HG02623 (cell line): ENCODE measurements around the gene UGT2B15.
A peak's percentile ranks its signal among the peaks of the same experiment; 100 is the strongest.
"Not testable (repeated sequence)": the region's sequence is repeated elsewhere in the genome, so short reads cannot be mapped to it uniquely, and the experiment has no call there.

ENCODE experiments used
- ATAC-seq: cut with Tn5 transposase; IDR thresholded peaks from one replicate; pipeline ENCODE4 v1.9.1; 2021; ENCODE audit warnings: moderate library complexity; ENCODE audit not compliant: unreplicated experiment

The UGT2B15 gene

DNA sequence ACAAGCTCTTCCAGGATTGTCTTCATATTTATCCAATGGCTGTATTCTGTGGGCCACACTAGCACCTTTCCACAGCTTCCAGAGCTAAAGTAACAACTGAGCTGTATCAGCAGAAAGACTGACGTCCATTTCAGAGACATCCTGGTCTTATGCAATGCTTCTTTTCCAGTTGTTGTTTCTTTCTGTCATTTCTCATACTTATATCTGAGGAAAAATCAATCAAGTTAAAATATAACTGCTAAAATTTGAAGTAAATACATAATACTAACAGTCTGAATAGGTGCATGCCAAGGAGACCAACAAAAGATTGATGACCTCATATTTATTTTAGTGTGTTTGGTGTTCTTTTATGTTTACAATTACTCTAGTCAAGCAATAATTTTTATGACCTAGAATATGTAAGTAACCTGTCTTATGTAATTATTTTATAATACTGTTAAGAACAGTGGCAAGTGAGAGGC is at the start of gene UGT2B15:
Gene UGT2B15, minus strand, starts transcription at position 174 of the 461 bp plus-strand sequence. Its CDS starts 34 bp downstream, at position 140.
- not testable (repeated sequence) for ATAC-seq

GRCh38 chr4:68719075-68719473 is 48.6 kb upstream of the UGT2B15 start:
- no peak for ATAC-seq

GRCh38 chr4:68718447-68719074 is 48.1 kb upstream of the UGT2B15 start:
- no peak for ATAC-seq

DNA sequence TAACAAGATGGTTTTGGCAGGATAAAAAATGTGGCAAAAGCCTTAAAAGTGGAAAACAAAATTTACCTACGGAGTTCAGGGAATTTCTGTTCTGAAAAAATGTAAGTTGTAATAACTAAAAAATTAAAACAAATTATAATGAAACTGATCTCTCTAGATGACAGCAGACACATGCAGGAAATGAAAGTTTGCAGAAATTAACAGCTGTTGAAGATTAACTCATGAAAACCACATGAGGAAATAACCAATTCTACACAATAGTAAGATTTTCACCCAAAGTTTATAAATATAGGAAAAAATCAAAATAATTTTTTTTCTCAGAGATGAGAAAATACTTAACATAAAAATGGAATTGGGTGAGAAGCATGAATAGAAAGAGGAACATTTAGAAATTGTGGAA is 47.5 kb upstream of the UGT2B15 start:
- ATAC-seq = peak; percentile 83

- ATAC-seq = no peak
These were observed 43.9 kb upstream of the UGT2B15 start for GRCh38 chr4:68714400-68714799.

DNA sequence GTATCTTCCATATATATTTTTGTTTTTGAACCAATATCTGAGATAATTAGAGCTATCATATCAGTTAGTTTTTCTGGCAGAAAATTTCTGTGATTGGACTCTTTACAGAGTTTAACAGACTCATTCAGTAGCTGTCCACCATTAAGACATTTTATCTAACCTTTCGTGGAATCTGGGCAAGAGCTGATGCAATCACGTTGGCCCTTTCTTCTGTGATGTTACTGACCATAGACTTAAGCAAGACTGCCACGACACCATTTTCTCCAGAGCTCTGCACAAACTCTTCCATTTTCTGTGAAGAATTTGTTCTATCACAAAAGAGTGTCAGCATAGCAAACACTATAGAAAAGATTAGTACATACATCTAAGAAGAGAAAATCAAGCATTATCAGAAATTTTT is 41.8 kb upstream of the UGT2B15 start:
- ATAC-seq = no peak

DNA sequence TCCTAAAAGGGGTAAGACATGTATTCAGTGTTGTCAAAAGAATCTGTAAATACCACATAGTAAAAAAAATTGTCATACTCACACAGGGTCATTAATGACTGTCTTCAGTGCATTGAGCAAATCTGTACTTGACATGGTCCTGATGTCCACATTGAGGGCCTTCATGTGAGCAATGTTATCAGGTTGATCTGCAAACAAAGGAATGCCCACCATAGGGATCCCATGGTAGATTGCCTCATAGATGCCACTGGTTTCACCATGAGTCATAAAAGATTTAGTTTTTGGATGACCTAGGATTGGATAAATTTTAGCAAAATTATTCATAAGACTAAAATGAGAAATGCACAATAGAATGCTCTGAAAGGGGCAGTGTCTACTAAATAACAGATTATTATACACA is 38.1 kb upstream of the UGT2B15 start:
- no peak for ATAC-seq

DNA sequence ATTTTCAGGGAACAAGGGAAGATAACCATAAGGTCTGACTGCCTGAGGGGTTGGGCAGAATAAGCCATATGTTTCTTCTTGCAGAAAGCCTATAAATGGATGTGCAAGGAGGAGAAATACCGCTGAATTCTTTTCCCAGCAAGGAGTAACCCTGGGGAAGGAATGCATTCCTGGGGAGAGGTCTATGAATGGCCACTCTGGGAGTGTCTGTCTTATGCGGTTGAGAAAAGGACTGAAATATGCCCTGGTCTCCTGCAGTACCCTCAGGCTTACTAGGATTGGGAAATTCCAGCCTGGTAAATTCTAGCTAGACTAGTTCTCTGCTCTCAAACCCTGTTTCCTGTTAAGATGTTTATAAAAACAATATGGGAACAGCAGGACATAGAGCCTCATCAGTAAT is 32.7 kb upstream of the UGT2B15 start:
- not testable (repeated sequence) for ATAC-seq

DNA sequence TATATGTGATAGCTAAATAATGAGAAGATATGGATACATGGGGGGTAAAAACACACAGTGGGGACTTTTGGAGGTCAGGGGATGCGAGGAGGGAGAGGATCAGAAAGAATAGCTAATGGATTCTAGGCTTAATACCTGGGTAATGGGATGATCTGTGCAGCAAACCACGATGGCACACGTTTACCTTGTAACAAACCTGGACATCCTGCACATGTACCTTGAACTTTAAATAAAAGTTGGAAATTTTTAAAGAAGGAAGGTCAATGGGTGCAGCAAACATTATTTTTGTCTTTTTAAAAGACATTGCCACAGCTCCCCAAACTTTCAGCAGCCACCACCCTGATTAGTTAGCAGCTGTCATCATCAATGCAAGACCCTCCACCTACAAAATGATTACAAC is 29.7 kb upstream of the UGT2B15 start:
- ATAC-seq = no peak

- no peak for ATAC-seq
These were observed 23.0 kb upstream of the UGT2B15 start for GRCh38 chr4:68693325-68694075.

- ATAC-seq = no peak
These were observed 20.7 kb upstream of the UGT2B15 start for GRCh38 chr4:68691186-68691585.

- no peak for ATAC-seq
These were observed 12.6 kb upstream of the UGT2B15 start for GRCh38 chr4:68683034-68683433.

DNA sequence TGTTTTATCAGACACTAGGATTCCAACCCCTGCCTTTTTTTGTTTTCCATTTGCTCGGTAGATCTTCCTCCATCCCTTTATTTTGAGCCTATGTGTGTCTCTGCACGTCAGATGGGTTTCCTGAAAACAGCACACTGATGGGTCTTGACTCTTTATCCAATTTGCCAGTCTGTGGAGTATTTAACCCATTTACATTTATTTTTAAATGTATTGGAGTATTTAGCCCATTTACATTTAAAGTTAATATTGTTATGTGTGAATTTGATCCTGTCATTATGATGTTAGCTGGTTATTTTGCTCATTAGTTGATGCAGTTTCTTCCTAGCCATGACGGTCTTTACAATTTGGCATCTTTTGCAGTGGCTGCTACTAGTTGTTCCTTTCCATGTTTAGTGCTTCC is 10.8 kb upstream of the UGT2B15 start:
- not testable (repeated sequence) for ATAC-seq

DNA sequence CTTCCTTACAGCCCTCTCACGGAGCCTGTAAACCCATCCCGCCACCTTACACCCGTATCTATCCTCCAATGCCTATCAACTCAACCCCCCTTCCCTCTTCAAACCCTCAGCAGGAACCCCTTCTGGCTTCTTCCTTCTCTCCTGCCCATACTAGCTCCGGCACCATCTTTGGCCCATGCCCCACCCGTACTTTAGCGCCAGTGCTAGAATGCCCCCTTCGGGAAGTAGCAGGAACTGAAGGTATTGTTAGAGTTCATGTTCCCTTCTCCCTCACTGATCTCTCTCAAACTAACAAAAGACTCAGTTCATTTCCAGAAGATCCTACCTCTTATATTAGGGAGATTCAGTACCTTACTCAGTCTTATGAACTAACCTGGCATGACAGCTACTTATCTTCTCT is 2.7 kb upstream of the UGT2B15 start:
- ATAC-seq = no peak

DNA sequence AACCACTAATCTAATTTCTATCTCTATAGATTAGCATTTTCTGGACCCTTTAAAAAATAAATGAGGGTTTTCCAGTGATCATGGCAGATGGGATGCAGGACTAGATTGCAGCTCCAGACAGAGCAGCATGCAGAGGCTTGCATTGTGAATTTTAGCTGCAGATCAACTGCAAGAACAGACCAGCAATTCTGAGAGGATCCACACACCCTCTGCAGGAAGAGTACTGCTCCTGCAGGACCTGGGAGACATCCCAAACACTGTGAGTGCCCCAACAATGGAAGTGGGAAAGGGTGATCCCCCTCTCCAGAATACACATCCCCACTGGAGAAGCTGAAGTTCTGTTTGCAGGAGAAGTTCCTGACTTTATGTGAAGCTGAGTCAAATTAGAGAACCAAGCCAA is 765 bp upstream of the UGT2B15 start:
- not testable (repeated sequence) for ATAC-seq

DNA sequence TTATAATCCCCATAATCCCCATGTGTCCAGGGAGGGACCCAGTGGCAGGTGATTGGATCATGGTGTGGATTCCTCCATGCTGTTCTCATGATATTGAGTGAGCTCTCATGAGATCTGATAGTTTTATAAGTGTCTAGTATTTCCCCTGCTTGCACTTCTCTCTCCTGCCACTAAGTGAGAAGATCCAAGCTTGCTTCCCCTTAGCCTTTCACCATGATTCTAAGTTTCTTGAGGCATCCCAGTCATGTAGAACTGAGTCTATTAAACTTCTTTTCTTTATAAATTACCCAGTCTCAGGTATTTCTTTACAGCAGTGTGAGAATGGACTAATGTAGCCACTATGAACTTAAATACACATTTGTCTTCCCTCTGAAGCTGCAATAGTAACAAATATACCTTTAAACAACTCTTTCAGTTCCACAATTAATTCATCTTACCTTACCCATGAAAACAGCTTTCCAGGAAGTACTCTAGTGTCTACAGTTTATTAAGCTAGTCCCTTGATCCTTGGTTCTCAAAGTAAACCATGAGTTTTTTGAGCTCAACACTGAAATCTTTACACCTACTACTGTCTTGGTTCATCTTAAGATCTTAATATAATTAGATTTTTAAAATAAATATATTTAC is 1.8 kb downstream of the UGT2B15 start:
- ATAC-seq = not testable (repeated sequence)

GRCh38 chr4:68667551-68667950 is 2.9 kb downstream of the UGT2B15 start:
- not testable (repeated sequence) for ATAC-seq

GRCh38 chr4:68664721-68665120 is 5.7 kb downstream of the UGT2B15 start:
- ATAC-seq = not testable (repeated sequence)

- ATAC-seq = peak; percentile 45
These were observed 7.4 kb downstream of the UGT2B15 start for GRCh38 chr4:68662836-68663574.

DNA sequence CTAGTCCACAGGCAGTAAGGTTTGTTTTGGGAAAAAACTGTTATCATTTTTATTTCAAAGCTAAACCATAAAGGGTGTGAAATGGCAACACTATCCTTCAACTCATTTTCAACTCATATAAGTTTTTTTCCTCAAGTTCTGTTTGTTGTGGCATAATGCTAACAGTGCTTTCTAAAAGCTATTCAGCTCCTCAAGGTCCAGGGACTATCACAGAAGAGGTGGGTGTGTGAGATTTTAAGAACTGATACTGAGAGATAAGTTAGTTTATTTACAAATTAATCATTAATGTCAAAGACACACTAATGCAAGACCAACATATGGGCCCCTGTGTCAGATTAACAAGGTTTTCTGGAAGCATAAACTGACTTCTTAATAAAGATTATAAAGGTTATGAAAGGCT is 11.8 kb downstream of the UGT2B15 start:
- no peak for ATAC-seq

- peak; percentile 69 for ATAC-seq
These were observed 13.3 kb downstream of the UGT2B15 start for GRCh38 chr4:68657022-68657594.
